CD14-positive monocyte (primary cell): ENCODE results near the gene SLC8A2. TPM values are rescaled to one million over a fixed set of nuclear protein-coding genes. Genes with fewer than 3 reads are reported as not detected.
A peak's percentile ranks its signal among the peaks of the same experiment; 100 is the strongest.

ENCODE experiments used
- DNase-seq, 3 donors: peaks; one replicate each; pipeline ENCODE4 v3.0.0-alpha.2; 2011 to 2022
- H2AFZ ChIP-seq: 2 replicates; pipeline ENCODE4 v1.6.0; 2012; ENCODE audit warnings: mild to moderate bottlenecking, low read depth, low read length, inconsistent platforms; ENCODE audit not compliant: insufficient read depth, poor library complexity, severe bottlenecking
- H3K27ac ChIP-seq, 2 donors: 1 replicate in 1 of 2; 2 replicates in 1 of 2; pipeline ENCODE4 v1.5.1; 2012 to 2013; ENCODE audit warnings: low read length in 2 of 2, control low read depth in 1 of 2, inconsistent platforms in 1 of 2, low read depth in 1 of 2, mild to moderate bottlenecking in 1 of 2
- H3K27me3 ChIP-seq, 2 donors: one replicate each; pipeline versions ENCODE4 v1.6.0 to v1.6.1; 2011 to 2013; ENCODE audit warnings: low read length in 2 of 2; ENCODE audit not compliant: control insufficient read depth in 2 of 2, insufficient read depth in 2 of 2
- H3K36me3 ChIP-seq, 2 donors: replicated peaks in 1 of 2; 1 replicate in 1 of 2; 2 replicates in 1 of 2; pipeline versions ENCODE4 v1.5.1 to v1.6.1; 2012 to 2013; ENCODE audit warnings: low read length in 2 of 2, control low read depth in 1 of 2, inconsistent platforms in 1 of 2, mild to moderate bottlenecking in 1 of 2; ENCODE audit not compliant: insufficient read depth in 2 of 2, control insufficient read depth in 1 of 2
- H3K4me1 ChIP-seq, 2 donors: 1 replicate in 1 of 2; 2 replicates in 1 of 2; pipeline versions ENCODE4 v1.5.1 to v1.6.1; 2012 to 2013; ENCODE audit warnings: low read length in 2 of 2, control low read depth in 1 of 2, inconsistent platforms in 1 of 2, mild to moderate bottlenecking in 1 of 2, moderate library complexity in 1 of 2; ENCODE audit not compliant: insufficient read depth in 2 of 2, control insufficient read depth in 1 of 2
- H3K4me2 ChIP-seq: replicated peaks from 2 replicates; pipeline ENCODE3; 2012; ENCODE audit warnings: low read length, moderate library complexity, mild to moderate bottlenecking; ENCODE audit not compliant: poor library complexity, severe bottlenecking; ENCODE audit errors: extremely low read depth
- H3K4me3 ChIP-seq, 3 experiments: fragments of 200-600 bp in 1 of 3; sonication (generic) in 1 of 3; replicated peaks in 1 of 3; 1 replicate in 2 of 3; 2 replicates in 1 of 3; pipeline ENCODE4 v1.5.1; 2011 to 2013; ENCODE audit warnings: low read length in 3 of 3, mild to moderate bottlenecking in 3 of 3, control low read depth in 2 of 3, low read depth in 2 of 3, inconsistent platforms in 1 of 3, moderate library complexity in 1 of 3
- H3K79me2 ChIP-seq: 2 replicates; pipeline ENCODE4 v1.6.0; 2012; ENCODE audit warnings: mild to moderate bottlenecking, control low read depth, inconsistent platforms, low read length, moderate library complexity; ENCODE audit not compliant: insufficient read depth
- H3K9ac ChIP-seq: 2 replicates; pipeline ENCODE4 v1.6.0; 2017; ENCODE audit warnings: low read length, mild to moderate bottlenecking; ENCODE audit not compliant: insufficient read depth, poor library complexity, severe bottlenecking
- H3K9me3 ChIP-seq, 2 donors: replicated peaks in 1 of 2; 1 replicate in 1 of 2; 2 replicates in 1 of 2; pipeline versions ENCODE4 v1.5.1 to v1.6.1; 2012 to 2013; ENCODE audit warnings: low read length in 2 of 2, control low read depth in 1 of 2; ENCODE audit not compliant: control insufficient read depth in 1 of 2, insufficient read depth in 1 of 2
- H4K20me1 ChIP-seq: 2 replicates; pipeline ENCODE4 v1.6.0; 2012; ENCODE audit warnings: mild to moderate bottlenecking, low read length, control low read depth, moderate library complexity; ENCODE audit not compliant: insufficient read depth
- H3K27ac Mint-ChIP-seq, 7 donors: one replicate each; pipeline ENCODE4 v1.8.0; 2020; ENCODE audit warnings: mild to moderate bottlenecking in 7 of 7, mixed read lengths in 7 of 7, moderate library complexity in 6 of 7, inconsistent platforms in 2 of 7
- H3K27me3 Mint-ChIP-seq, 3 donors: one replicate each; pipeline ENCODE4 v1.8.0; 2021 to 2022; ENCODE audit warnings: low read depth in 3 of 3, mild to moderate bottlenecking in 3 of 3, mixed read lengths in 3 of 3, moderate library complexity in 3 of 3, inconsistent platforms in 1 of 3
- H3K36me3 Mint-ChIP-seq, 2 donors: one replicate each; pipeline ENCODE4 v1.8.0; 2020; ENCODE audit warnings: mixed read lengths in 2 of 2, inconsistent platforms in 1 of 2, mild to moderate bottlenecking in 1 of 2
- H3K4me1 Mint-ChIP-seq: one replicate; pipeline ENCODE4 v1.8.0; 2020; ENCODE audit warnings: mild to moderate bottlenecking, mixed read lengths
- H3K4me3 Mint-ChIP-seq, 2 donors: one replicate each; pipeline ENCODE4 v1.8.0; 2020; ENCODE audit warnings: mild to moderate bottlenecking in 2 of 2, mixed read lengths in 2 of 2, moderate library complexity in 1 of 2
- H3K9me3 Mint-ChIP-seq, 7 donors: one replicate each; pipeline ENCODE4 v1.8.0; 2020 to 2022; ENCODE audit warnings: mixed read lengths in 7 of 7, mild to moderate bottlenecking in 6 of 7, moderate library complexity in 6 of 7, inconsistent platforms in 2 of 7
- WGBS: methylation state at CpG from one replicate; pipeline ENCODE4 v1.1.5; 2013; ENCODE audit warnings: missing lambda C conversion rate; ENCODE audit not compliant: insufficient coverage; 5-methylcytosine and 5-hydroxymethylcytosine counted together
- intact Hi-C, 2 donors: fragments of 100-400 bp; cut with micrococcal nuclease; formaldehyde crosslinking; loops; one replicate each; pipeline versions ENCODE4 v1.15.0 to v1.15.1; 2023
- polyA plus RNA-seq, 3 donors: library from polyadenylated mRNA; depleted of rRNA in 1 of 3; unstranded in 2 of 3; stranded (reverse) in 1 of 3; fragments of 300-500 nt in 2 of 3; fragments of >200 nt in 1 of 3; fragmentation: Illumina TruSeq in 2 of 3; gene quantifications; 1 replicate in 2 of 3; 2 replicates in 1 of 3; pipeline ENCODE4 v1.2.3, GENCODE V29; 2012 to 2021
- TF ChIP-seq, protein P1 (sequence below): fragments of 200-600 bp; IDR thresholded peaks from one replicate; pipeline ENCODE4 v1.8.0; 2022; ENCODE audit warnings: antibody characterized with exemption, mild to moderate bottlenecking

The SLC8A2 gene
- polyA plus RNA-seq, 3 donors: not detected

DNA sequence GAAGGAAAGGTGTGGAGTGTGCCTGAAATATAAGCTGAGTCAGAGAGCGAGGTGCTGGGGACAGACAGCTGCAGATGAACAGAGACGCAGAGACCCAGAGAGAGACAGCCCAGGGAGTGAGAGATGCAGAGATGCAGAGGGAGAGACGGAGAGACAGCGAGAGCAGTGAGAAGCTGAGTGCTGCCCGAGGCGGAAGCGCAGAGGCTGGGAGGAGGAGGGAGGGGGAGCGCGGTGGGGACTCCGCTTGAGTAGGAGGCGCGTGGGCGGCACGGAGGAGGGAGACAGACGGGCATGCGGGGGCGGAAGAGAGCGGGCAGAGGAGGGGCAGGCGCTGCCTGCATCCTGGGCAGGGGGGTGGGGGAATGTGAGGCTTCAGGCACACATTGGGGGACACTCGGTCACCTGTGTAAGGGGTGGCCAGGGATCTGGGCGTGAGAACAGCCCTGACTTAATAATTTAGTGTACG, 25.7 kb downstream of the SLC8A2 start:
- TF ChIP-seq, protein P1, sequence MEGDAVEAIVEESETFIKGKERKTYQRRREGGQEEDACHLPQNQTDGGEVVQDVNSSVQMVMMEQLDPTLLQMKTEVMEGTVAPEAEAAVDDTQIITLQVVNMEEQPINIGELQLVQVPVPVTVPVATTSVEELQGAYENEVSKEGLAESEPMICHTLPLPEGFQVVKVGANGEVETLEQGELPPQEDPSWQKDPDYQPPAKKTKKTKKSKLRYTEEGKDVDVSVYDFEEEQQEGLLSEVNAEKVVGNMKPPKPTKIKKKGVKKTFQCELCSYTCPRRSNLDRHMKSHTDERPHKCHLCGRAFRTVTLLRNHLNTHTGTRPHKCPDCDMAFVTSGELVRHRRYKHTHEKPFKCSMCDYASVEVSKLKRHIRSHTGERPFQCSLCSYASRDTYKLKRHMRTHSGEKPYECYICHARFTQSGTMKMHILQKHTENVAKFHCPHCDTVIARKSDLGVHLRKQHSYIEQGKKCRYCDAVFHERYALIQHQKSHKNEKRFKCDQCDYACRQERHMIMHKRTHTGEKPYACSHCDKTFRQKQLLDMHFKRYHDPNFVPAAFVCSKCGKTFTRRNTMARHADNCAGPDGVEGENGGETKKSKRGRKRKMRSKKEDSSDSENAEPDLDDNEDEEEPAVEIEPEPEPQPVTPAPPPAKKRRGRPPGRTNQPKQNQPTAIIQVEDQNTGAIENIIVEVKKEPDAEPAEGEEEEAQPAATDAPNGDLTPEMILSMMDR: no peak
- intact Hi-C loops: no loop called here
- H3K9me3 Mint-ChIP-seq: peaks cover 13 to 27% (median 22%) of the 10 kb centered on the region in 7 donors
- Histone ChIP-seq H3K36me3 (no peaks in the 10 kb centered on the region), H3K4me2 (peak overlapping the region; percentile 41), H2AFZ (no peak overlapping the region), H4K20me1 (no peaks in the 10 kb centered on the region), H3K9ac (no peak overlapping the region), H3K79me2 (no peaks in the 10 kb centered on the region), H3K4me3 (peak overlapping the region in 1 of 3 experiments; percentile 19), H3K27ac (no peak overlapping the region), H3K4me1 (peaks cover 15 to 25% of the 10 kb centered on the region in 2 donors), H3K27me3 (peaks cover 37 to 78% of the 10 kb centered on the region in 2 donors), H3K9me3 (peaks cover 10 to 24% of the 10 kb centered on the region in 2 donors)
- H3K27me3 Mint-ChIP-seq: peaks cover 79 to 88% (median 85%) of the 10 kb centered on the region in 3 donors
- 2% methylated on average over 16 of the region's 22 CpGs for WGBS
- peaks cover 19% of the 10 kb centered on the region for H3K4me1 Mint-ChIP-seq
- peak in 1 of 3 donors; percentile 30 for DNase-seq
- peak overlapping the region in 1 of 7 donors; percentile 43 for H3K27ac Mint-ChIP-seq
- peak overlapping the region; percentile 34 to 88 for H3K4me3 Mint-ChIP-seq
- peaks cover 6 to 12% of the 10 kb centered on the region in 2 donors for H3K36me3 Mint-ChIP-seq

DNA sequence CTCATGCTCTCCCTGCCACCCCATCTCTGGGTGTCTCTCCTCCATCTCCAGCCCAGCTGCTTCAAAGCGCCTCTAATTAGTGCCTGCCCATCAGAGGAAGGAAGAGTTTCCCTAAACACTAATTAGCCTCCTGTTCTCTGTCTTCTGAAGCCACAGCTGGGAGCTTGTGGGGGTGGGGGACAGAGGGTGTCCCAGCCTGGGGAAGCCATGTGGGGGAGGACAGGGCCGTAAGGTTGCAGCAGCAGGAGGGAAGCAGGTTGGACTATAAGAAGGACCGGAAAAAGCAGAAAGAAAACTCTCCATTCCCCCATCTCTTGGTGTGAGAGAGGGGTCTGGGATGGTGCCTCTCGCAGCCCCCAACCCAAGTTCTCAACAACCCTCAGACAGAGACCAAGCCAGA, 26.2 kb downstream of the SLC8A2 start:
- peaks cover 6 to 12% of the 10 kb centered on the region in 2 donors for H3K36me3 Mint-ChIP-seq
- intact Hi-C loops: no loop called here
- H3K4me3 Mint-ChIP-seq: peak overlapping the region; percentile 34 to 88
- H3K27me3 Mint-ChIP-seq: peaks cover 78 to 89% (median 81%) of the 10 kb centered on the region in 3 donors
- peak overlapping the region in 1 of 3 experiments; percentile 19 for H3K4me3 ChIP-seq
- H4K20me1 ChIP-seq: no peaks in the 10 kb centered on the region
- H3K27me3 ChIP-seq: peaks cover 37 to 76% of the 10 kb centered on the region in 2 donors
- peaks cover 10 to 24% of the 10 kb centered on the region in 2 donors for H3K9me3 ChIP-seq
- WGBS: no CpG with 5 or more reads among the region's 4 CpGs
- DNase-seq: no peak
- no peaks in the 10 kb centered on the region for H3K79me2 ChIP-seq
- no peak overlapping the region for H3K27ac ChIP-seq
- TF ChIP-seq, protein P1: no peak
- peaks cover 19% of the 10 kb centered on the region for H3K4me1 Mint-ChIP-seq
- no peaks in the 10 kb centered on the region for H3K36me3 ChIP-seq
- H3K4me2 ChIP-seq: peak overlapping the region; percentile 41
- peaks cover 15 to 25% of the 10 kb centered on the region in 2 donors for H3K4me1 ChIP-seq
- H2AFZ ChIP-seq: no peak overlapping the region
- no peak overlapping the region for H3K9ac ChIP-seq
- peaks cover 13 to 27% (median 22%) of the 10 kb centered on the region in 7 donors for H3K9me3 Mint-ChIP-seq
- H3K27ac Mint-ChIP-seq: peak overlapping the region in 1 of 7 donors; percentile 1
